CD8-positive, alpha-beta memory T cell (primary cell): ENCODE data around the gene TLE5. TPM values are rescaled to one million over a fixed set of nuclear protein-coding genes. Genes with fewer than 3 reads are reported as not detected.
A peak's percentile ranks its signal among the peaks of the same experiment; 100 is the strongest.
"Not testable (repeated sequence)": the region's sequence is repeated elsewhere in the genome, so short reads cannot be mapped to it uniquely, and the experiment has no call there.

Source experiments
- CTCF ChIA-PET: fragments of 350-600 bp; sonication (Branson Sonifier 250); formaldehyde crosslinking; loops from one replicate; lab custom pipeline; 2021; ENCODE audit warnings: antibody characterized with exemption; lab: Charles Lee
- POLR2A ChIA-PET: fragments of 350-600 bp; sonication (Branson Sonifier 250); formaldehyde crosslinking; loops from one replicate; lab custom pipeline; 2021; ENCODE audit warnings: antibody characterized with exemption; lab: Charles Lee
- DNase-seq, 5 donors: peaks; one replicate each; pipeline versions ENCODE4 v3.0.0 to v3.0.0-alpha.2; 2020 to 2022; ENCODE audit warnings: mixed read lengths in 1 of 5
- H3K27ac ChIP-seq: one replicate; pipeline ENCODE4 v1.7.0; 2013; ENCODE audit warnings: low read depth, mild to moderate bottlenecking, low read length, moderate library complexity
- H3K27me3 ChIP-seq: 2 replicates; pipeline ENCODE4 v1.7.0; 2013; ENCODE audit warnings: low read length, mild to moderate bottlenecking; ENCODE audit not compliant: insufficient read depth, poor library complexity, severe bottlenecking
- H3K36me3 ChIP-seq: 2 replicates; pipeline ENCODE4 v1.7.0; 2013; ENCODE audit warnings: mild to moderate bottlenecking, low read length, moderate library complexity; ENCODE audit not compliant: insufficient read depth
- H3K4me1 ChIP-seq: 2 replicates; pipeline ENCODE4 v1.7.0; 2013; ENCODE audit warnings: mild to moderate bottlenecking, low read length, moderate library complexity; ENCODE audit not compliant: insufficient read depth
- H3K4me3 ChIP-seq: 2 replicates; pipeline ENCODE4 v1.7.0; 2013; ENCODE audit warnings: mild to moderate bottlenecking, low read length
- H3K9me3 ChIP-seq: 2 replicates; pipeline ENCODE4 v1.7.0; 2013; ENCODE audit warnings: mild to moderate bottlenecking, low read length
- H3K27ac Mint-ChIP-seq, 8 donors: one replicate each; pipeline ENCODE4 v1.8.0; 2020 to 2021; ENCODE audit warnings: mixed read lengths in 8 of 8, mild to moderate bottlenecking in 6 of 8, inconsistent platforms in 3 of 8, moderate library complexity in 3 of 8
- H3K27me3 Mint-ChIP-seq, 2 donors: one replicate each; pipeline ENCODE4 v1.8.0; 2020 to 2021; ENCODE audit warnings: mixed read lengths in 2 of 2, mild to moderate bottlenecking in 1 of 2, moderate library complexity in 1 of 2
- H3K36me3 Mint-ChIP-seq, 3 donors: one replicate each; pipeline ENCODE4 v1.8.0; 2020 to 2021; ENCODE audit warnings: mixed read lengths in 3 of 3, inconsistent platforms in 1 of 3, mild to moderate bottlenecking in 1 of 3
- H3K4me1 Mint-ChIP-seq, 3 donors: one replicate each; pipeline ENCODE4 v1.8.0; 2020 to 2021; ENCODE audit warnings: mixed read lengths in 3 of 3, inconsistent platforms in 1 of 3, mild to moderate bottlenecking in 1 of 3
- H3K4me3 Mint-ChIP-seq, 7 donors: one replicate each; pipeline ENCODE4 v1.8.0; 2020 to 2021; ENCODE audit warnings: mixed read lengths in 7 of 7, mild to moderate bottlenecking in 6 of 7, moderate library complexity in 4 of 7, inconsistent platforms in 2 of 7
- H3K9me3 Mint-ChIP-seq, 5 donors: one replicate each; pipeline ENCODE4 v1.8.0; 2020 to 2022; ENCODE audit warnings: mixed read lengths in 5 of 5, mild to moderate bottlenecking in 3 of 5, moderate library complexity in 2 of 5, inconsistent platforms in 1 of 5
- polyA plus RNA-seq: library from polyadenylated mRNA; unstranded; fragments of 300-500 nt; fragmentation: Illumina TruSeq; gene quantifications from one replicate; pipeline ENCODE4 v1.2.3, GENCODE V29; 2021
- total RNA-seq, 2 experiments: library from RNA; stranded (reverse); gene quantifications; one replicate each; pipeline ENCODE4 v1.2.3, GENCODE V29; 2021

The TLE5 gene
- total and polyA plus RNA-seq, 3 experiments from 2014 or later, result 335 to 753 (median 352) TPM

GRCh38 chr19:3054265-3054971 lies 7.9 kb downstream of the TLE5 start:
- ChIA-PET POLR2A (interaction anchor here (1.3 to 3.4 kb wide), 2 partner anchors 18 to 104 kb away, joined by 3 to 27 read pairs; no protein-coding TSS in a partner anchor), CTCF (interaction anchor here (1.2 to 2.7 kb wide), 4 partner anchors 18 to 418 kb away, joined by 3 to 9 read pairs (median 6); partner anchors contain the start of gene ZNF555)
- H3K9me3 Mint-ChIP-seq, result no peaks in the 10 kb centered on the region
- DNase-seq, result no peak
- Histone ChIP-seq H3K36me3 (peaks cover 49% of the 10 kb centered on the region), H3K27ac (no peak overlapping the region), H3K9me3 (no peaks in the 10 kb centered on the region), H3K4me1 (peaks cover 55% of the 10 kb centered on the region), H3K4me3 (no peak overlapping the region), H3K27me3 (no peaks in the 10 kb centered on the region)
- H3K4me3 Mint-ChIP-seq, result peak overlapping the region in 2 of 7 donors; percentile 28 to 58
- peak overlapping the region in 6 of 8 donors; percentile 23 to 87 (median 54) for H3K27ac Mint-ChIP-seq
- peaks cover 22 to 45% (median 27%) of the 10 kb centered on the region in 3 donors for H3K4me1 Mint-ChIP-seq
- H3K27me3 Mint-ChIP-seq, result no peaks in the 10 kb centered on the region
- peaks cover 0 to 57% (median 13%) of the 10 kb centered on the region in 3 donors for H3K36me3 Mint-ChIP-seq

- DNase-seq, result no peak
- Histone ChIP-seq H3K27me3 (no peaks in the 10 kb centered on the region), H3K27ac (no peak overlapping the region), H3K9me3 (no peaks in the 10 kb centered on the region), H3K4me1 (peaks cover 48% of the 10 kb centered on the region), H3K36me3 (peaks cover 43% of the 10 kb centered on the region), H3K4me3 (no peak overlapping the region)
- Mint-ChIP-seq H3K27me3 (no peaks in the 10 kb centered on the region), H3K4me1 (peaks cover 23 to 47% (median 28%) of the 10 kb centered on the region in 3 donors), H3K36me3 (peaks cover 0 to 54% (median 13%) of the 10 kb centered on the region in 3 donors), H3K9me3 (no peaks in the 10 kb centered on the region), H3K4me3 (no peak overlapping the region), H3K27ac (no peak overlapping the region)
- ChIA-PET CTCF (interaction anchor here (0.8 to 2.7 kb wide), 9 partner anchors 7 to 419 kb away, joined by 3 to 9 read pairs (median 3); partner anchors contain the start of gene ZNF555), POLR2A (interaction anchor here (0.6 to 3.4 kb wide), 3 partner anchors 10 to 18 kb away, joined by 3 to 27 read pairs (median 5); no protein-coding TSS in a partner anchor)
These were observed 8.5 kb downstream of the TLE5 start for GRCh38 chr19:3053780-3054179.

GRCh38 chr19:3053218-3053621 lies 9.1 kb downstream of the TLE5 start:
- ChIA-PET POLR2A (interaction anchor here (0.6 to 3.4 kb wide), 6 partner anchors 8 to 76 kb away, joined by 3 to 27 read pairs (median 4); partner anchors contain the start of gene TLE6), CTCF (interaction anchor here (0.8 to 3.0 kb wide), 10 partner anchors 8 to 419 kb away, joined by 3 to 18 read pairs (median 4); partner anchors contain the start of gene ZNF555)
- Histone ChIP-seq H3K27me3 (no peaks in the 10 kb centered on the region), H3K9me3 (no peaks in the 10 kb centered on the region), H3K4me3 (no peak overlapping the region), H3K27ac (no peak overlapping the region), H3K36me3 (peaks cover 38% of the 10 kb centered on the region), H3K4me1 (peaks cover 46% of the 10 kb centered on the region)
- Mint-ChIP-seq H3K27me3 (no peaks in the 10 kb centered on the region), H3K4me1 (peaks cover 19 to 43% (median 23%) of the 10 kb centered on the region in 3 donors), H3K36me3 (peaks cover 0 to 48% (median 13%) of the 10 kb centered on the region in 3 donors), H3K27ac (no peak overlapping the region), H3K4me3 (no peak overlapping the region), H3K9me3 (no peaks in the 10 kb centered on the region)
- peak in 1 of 5 donors; percentile 31 for DNase-seq

- H3K9me3 ChIP-seq, DNase-seq, H3K9me3 Mint-ChIP-seq, H3K27ac ChIP-seq, H3K4me3 Mint-ChIP-seq, H3K4me3 ChIP-seq, H3K36me3 ChIP-seq, H3K27me3 ChIP-seq, H3K27me3 Mint-ChIP-seq, POLR2A ChIA-PET: not testable (repeated sequence)
- Mint-ChIP-seq H3K27ac (peak overlapping the region in 1 of 8 donors; percentile 43), H3K4me1 (peaks cover 18 to 33% (median 18%) of the 10 kb centered on the region in 3 donors), H3K36me3 (peaks cover 0 to 22% (median 3%) of the 10 kb centered on the region in 3 donors)
- H3K4me1 ChIP-seq, result peaks cover 21% of the 10 kb centered on the region
- CTCF ChIA-PET, result interaction anchor here (1.1 kb wide), 1 partner anchor 10 kb away, joined by 3 read pairs; no protein-coding TSS in a partner anchor
These were observed 12.3 kb downstream of the TLE5 start for GRCh38 chr19:3050016-3050415.

GRCh38 chr19:3049089-3049488 lies 13.2 kb downstream of the TLE5 start:
- no peak overlapping the region for H3K4me3 ChIP-seq
- peak overlapping the region in 3 of 7 donors; percentile 10 to 46 (median 15) for H3K4me3 Mint-ChIP-seq
- no peak overlapping the region for H3K27ac ChIP-seq
- peak overlapping the region in 5 of 8 donors; percentile 2 to 81 (median 44) for H3K27ac Mint-ChIP-seq
- no peaks in the 10 kb centered on the region for H3K9me3 Mint-ChIP-seq
- DNase-seq, result no peak
- POLR2A ChIA-PET, result interaction anchor here (1.0 kb wide), 1 partner anchor 8 kb away, joined by 3 read pairs; no protein-coding TSS in a partner anchor
- peaks cover under 1% of the 10 kb centered on the region for H3K36me3 ChIP-seq
- H3K4me1 ChIP-seq, result peaks cover 12% of the 10 kb centered on the region
- H3K36me3 Mint-ChIP-seq, result peaks cover 0 to 13% (median 0%) of the 10 kb centered on the region in 3 donors
- H3K9me3 ChIP-seq, result no peaks in the 10 kb centered on the region
- peaks cover 0 to 2% of the 10 kb centered on the region in 2 donors for H3K27me3 Mint-ChIP-seq
- peaks cover 11 to 24% (median 19%) of the 10 kb centered on the region in 3 donors for H3K4me1 Mint-ChIP-seq
- no peaks in the 10 kb centered on the region for H3K27me3 ChIP-seq
- CTCF ChIA-PET, result interaction anchor here (1.1 kb wide), 1 partner anchor 9 kb away, joined by 3 read pairs; no protein-coding TSS in a partner anchor

GRCh38 chr19:3048190-3048533 lies 14.1 kb downstream of the TLE5 start:
- Histone ChIP-seq H3K4me3 (no peak overlapping the region), H3K4me1 (peaks cover 10% of the 10 kb centered on the region), H3K36me3 (no peaks in the 10 kb centered on the region), H3K27me3 (no peaks in the 10 kb centered on the region), H3K9me3 (no peaks in the 10 kb centered on the region), H3K27ac (no peak overlapping the region)
- POLR2A ChIA-PET, result interaction anchor here (1.0 to 2.3 kb wide), 2 partner anchors 9 to 13 kb away, joined by 3 to 7 read pairs; no protein-coding TSS in a partner anchor
- CTCF ChIA-PET, result interaction anchor here (1.3 kb wide), 1 partner anchor 12 kb away, joined by 5 read pairs; no protein-coding TSS in a partner anchor
- Mint-ChIP-seq H3K27me3 (peaks cover 0 to 2% of the 10 kb centered on the region in 2 donors), H3K4me3 (peak overlapping the region in 3 of 7 donors; percentile 36 to 93 (median 89)), H3K9me3 (no peaks in the 10 kb centered on the region), H3K27ac (no peak overlapping the region), H3K36me3 (peaks cover 0 to 5% (median 0%) of the 10 kb centered on the region in 3 donors), H3K4me1 (peaks cover 11 to 20% (median 19%) of the 10 kb centered on the region in 3 donors)
- no peak for DNase-seq

- Histone ChIP-seq H3K9me3 (no peaks in the 10 kb centered on the region), H3K36me3 (no peaks in the 10 kb centered on the region), H3K27ac (peak overlapping the region; percentile 20), H3K27me3 (no peaks in the 10 kb centered on the region), H3K4me1 (peaks cover 10% of the 10 kb centered on the region), H3K4me3 (peak overlapping the region; percentile 3)
- ChIA-PET CTCF (interaction anchor here (1.3 kb wide), 1 partner anchor 12 kb away, joined by 5 read pairs; no protein-coding TSS in a partner anchor), POLR2A (interaction anchor here (1.0 to 2.3 kb wide), 2 partner anchors 10 to 13 kb away, joined by 3 to 7 read pairs; no protein-coding TSS in a partner anchor)
- H3K36me3 Mint-ChIP-seq, result peaks cover 0 to 2% (median 0%) of the 10 kb centered on the region in 3 donors
- H3K4me1 Mint-ChIP-seq, result peaks cover 11 to 21% (median 21%) of the 10 kb centered on the region in 3 donors
- H3K27ac Mint-ChIP-seq, result peak overlapping the region; percentile 15 to 94 (median 86)
- no peaks in the 10 kb centered on the region for H3K9me3 Mint-ChIP-seq
- DNase-seq, result peak; percentile 26 to 72 (median 45)
- H3K27me3 Mint-ChIP-seq, result peaks cover 0 to 2% of the 10 kb centered on the region in 2 donors
- peak overlapping the region; percentile 87 to 95 (median 91) for H3K4me3 Mint-ChIP-seq
These were observed 14.7 kb downstream of the TLE5 start for GRCh38 chr19:3047496-3048189.
